Mononuclear cell (primary cell): ENCODE data around the gene SH3BP1. TPM values are rescaled to one million over a fixed set of nuclear protein-coding genes. Genes with fewer than 3 reads are reported as not detected.

Experiments
- H3K27me3 ChIP-seq: 2 replicates; pipeline ENCODE4 v1.6.0; 2011; ENCODE audit warnings: low read length, control low read depth; ENCODE audit not compliant: insufficient read depth
- H3K4me1 ChIP-seq: 2 replicates; pipeline ENCODE4 v1.5.1; 2011; ENCODE audit warnings: mild to moderate bottlenecking, low read length, control low read depth; ENCODE audit not compliant: insufficient read depth
- H3K4me3 ChIP-seq: 2 replicates; pipeline ENCODE4 v1.5.1; 2011; ENCODE audit warnings: mild to moderate bottlenecking, low read length, moderate library complexity
- H3K9me3 ChIP-seq: 2 replicates; pipeline ENCODE4 v1.5.1; 2011; ENCODE audit warnings: low read depth, mild to moderate bottlenecking, control low read depth, low read length
- total RNA-seq: library from RNA; depleted of rRNA; stranded (reverse); fragments of >200 nt; gene quantifications from one replicate; pipeline ENCODE4 v1.2.3, GENCODE V29; 2012

SH3BP1 gene
- total RNA-seq, 1 donor = 64.0 TPM

DNA sequence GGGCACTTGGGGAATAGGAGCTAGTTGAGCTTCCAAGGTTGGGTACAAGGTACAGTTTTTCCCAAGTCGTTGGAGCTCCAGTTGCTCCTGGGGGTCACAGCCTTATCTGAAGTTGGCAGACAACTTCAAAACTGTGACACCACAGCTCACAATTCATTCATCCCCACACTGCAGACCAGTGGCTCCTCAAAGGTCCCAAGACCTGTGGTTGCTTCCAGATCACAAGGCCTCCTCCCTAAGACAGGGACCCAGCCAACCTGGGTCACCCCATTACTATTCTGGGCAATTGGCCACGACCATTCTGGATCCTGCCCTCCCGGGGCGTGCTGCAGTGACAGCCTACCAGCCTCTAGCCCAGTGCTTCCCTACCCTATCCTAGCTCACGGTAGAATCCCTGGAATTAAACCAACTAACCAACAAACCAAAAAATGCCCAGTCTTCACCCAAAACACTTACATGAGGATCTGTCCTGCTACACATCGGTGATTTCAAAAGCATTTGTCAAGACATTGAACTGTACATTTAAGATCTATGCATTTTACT, 18.2 kb downstream of the SH3BP1 start:
- H3K4me3 ChIP-seq = peak overlapping the region; percentile 34
- H3K27me3 ChIP-seq = no peaks in the 10 kb centered on the region
- no peaks in the 10 kb centered on the region for H3K9me3 ChIP-seq
- H3K4me1 ChIP-seq = peaks cover 44% of the 10 kb centered on the region

GRCh38 chr22:37658133-37659065, 18.9 kb downstream of the SH3BP1 start, which contains the start of gene PDXP:
Gene PDXP, plus strand, starts transcription at chr22:37658723. Its CDS starts 60 bp downstream, at chr22:37658783.
- H3K27me3 ChIP-seq = no peaks in the 10 kb centered on the region
- H3K4me1 ChIP-seq = peaks cover 44% of the 10 kb centered on the region
- H3K4me3 ChIP-seq = peak within 1 kb of the TSS; percentile 47
- H3K9me3 ChIP-seq = no peaks in the 10 kb centered on the region

GRCh38 chr22:37659066-37659896, 19.8 kb downstream of the SH3BP1 start:
- H3K9me3 ChIP-seq = no peaks in the 10 kb centered on the region
- peaks cover 44% of the 10 kb centered on the region for H3K4me1 ChIP-seq
- H3K4me3 ChIP-seq = peak overlapping the region; percentile 47
- no peaks in the 10 kb centered on the region for H3K27me3 ChIP-seq

- Histone ChIP-seq H3K4me3 (no peak overlapping the region), H3K27me3 (no peaks in the 10 kb centered on the region), H3K4me1 (peaks cover 44% of the 10 kb centered on the region), H3K9me3 (no peaks in the 10 kb centered on the region)
Measured at GRCh38 chr22:37659897-37660708, 20.6 kb downstream of the SH3BP1 start.

DNA sequence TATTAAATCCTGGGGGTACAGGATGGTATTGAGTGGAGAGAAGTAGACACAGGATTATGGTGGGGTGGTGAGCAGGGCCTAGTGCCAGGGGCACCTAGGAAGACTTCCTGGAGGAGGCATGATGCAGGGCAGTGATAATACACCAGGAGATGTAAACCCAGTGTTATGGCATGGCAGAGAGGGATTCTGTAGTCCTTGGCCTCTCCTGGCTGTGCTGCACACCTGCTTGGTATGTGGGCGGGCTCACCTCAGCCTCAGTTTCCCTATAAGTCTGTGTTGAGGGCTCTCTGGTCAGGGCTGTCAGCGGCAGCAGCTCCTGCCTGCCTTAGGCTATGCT, 21.2 kb downstream of the SH3BP1 start:
- no peaks in the 10 kb centered on the region for H3K9me3 ChIP-seq
- H3K4me1 ChIP-seq = peaks cover 44% of the 10 kb centered on the region
- H3K27me3 ChIP-seq = no peaks in the 10 kb centered on the region
- H3K4me3 ChIP-seq = no peak overlapping the region

- Histone ChIP-seq H3K4me1 (peaks cover 44% of the 10 kb centered on the region), H3K9me3 (no peaks in the 10 kb centered on the region), H3K4me3 (no peak overlapping the region), H3K27me3 (no peaks in the 10 kb centered on the region)
Measured at GRCh38 chr22:37661160-37661924, 21.9 kb downstream of the SH3BP1 start.

- H3K4me1 ChIP-seq = peaks cover 44% of the 10 kb centered on the region
- no peaks in the 10 kb centered on the region for H3K9me3 ChIP-seq
- no peaks in the 10 kb centered on the region for H3K27me3 ChIP-seq
- no peak overlapping the region for H3K4me3 ChIP-seq
Measured at GRCh38 chr22:37662039-37662438, 22.6 kb downstream of the SH3BP1 start.

GRCh38 chr22:37663521-37664140, 24.2 kb downstream of the SH3BP1 start:
- Histone ChIP-seq H3K27me3 (no peaks in the 10 kb centered on the region), H3K4me1 (peaks cover 34% of the 10 kb centered on the region), H3K9me3 (no peaks in the 10 kb centered on the region), H3K4me3 (no peak overlapping the region)

DNA sequence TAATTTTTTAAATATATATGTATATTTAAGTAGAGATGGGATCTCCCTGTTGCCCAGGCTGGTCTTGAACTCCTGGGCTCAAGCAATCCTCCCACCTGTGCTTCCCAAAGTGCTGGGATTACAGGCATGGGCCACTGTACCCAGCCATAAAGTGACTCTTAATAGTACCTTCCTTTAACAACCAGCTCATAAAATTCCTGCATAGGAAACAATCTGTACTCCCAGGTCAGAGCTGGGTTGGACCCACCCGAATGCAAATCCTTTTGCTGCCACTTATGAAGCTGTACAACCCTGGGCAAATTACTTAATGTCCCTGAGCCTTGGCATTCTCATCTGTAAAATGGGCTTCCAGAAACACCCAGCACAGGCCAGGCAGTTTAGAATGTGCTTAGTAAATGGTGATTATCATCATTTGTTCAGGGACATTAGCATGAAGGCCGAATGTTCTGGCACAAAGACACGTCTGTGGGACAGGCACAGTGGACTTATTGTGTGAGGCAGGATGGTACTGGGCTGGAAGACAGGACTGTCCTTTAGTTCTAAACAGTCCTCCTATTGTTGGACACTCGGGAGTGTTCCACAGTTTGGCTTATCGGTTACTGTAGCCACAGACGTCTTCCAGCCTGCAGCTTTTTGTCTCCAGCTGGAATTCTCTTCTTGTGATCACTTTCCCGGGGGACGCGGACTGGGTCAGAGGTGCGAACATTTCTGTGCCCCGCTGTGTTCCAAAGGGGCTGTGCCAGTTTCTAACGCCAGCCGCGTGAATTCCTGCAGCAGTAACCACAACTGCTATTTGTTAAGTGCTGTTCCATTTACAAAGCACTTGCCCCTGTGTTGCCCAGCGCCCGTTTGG, 25.0 kb downstream of the SH3BP1 start:
- H3K4me1 ChIP-seq = peaks cover 30% of the 10 kb centered on the region
- H3K9me3 ChIP-seq = no peaks in the 10 kb centered on the region
- H3K4me3 ChIP-seq = no peak overlapping the region
- H3K27me3 ChIP-seq = no peaks in the 10 kb centered on the region

DNA sequence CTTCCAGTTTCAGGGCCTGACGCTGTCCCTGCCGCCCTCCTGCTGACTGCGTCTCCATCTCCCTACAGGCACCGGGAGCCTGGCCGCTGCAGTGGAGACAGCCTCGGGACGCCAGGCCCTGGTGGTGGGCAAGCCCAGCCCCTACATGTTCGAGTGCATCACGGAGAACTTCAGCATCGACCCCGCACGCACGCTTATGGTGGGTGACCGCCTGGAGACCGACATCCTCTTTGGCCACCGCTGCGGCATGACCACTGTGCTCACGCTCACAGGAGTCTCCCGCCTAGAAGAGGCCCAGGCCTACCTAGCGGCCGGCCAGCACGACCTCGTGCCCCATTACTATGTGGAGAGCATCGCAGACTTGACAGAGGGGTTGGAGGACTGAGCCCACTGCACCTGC, 26.0 kb downstream of the SH3BP1 start:
- Histone ChIP-seq H3K9me3 (no peaks in the 10 kb centered on the region), H3K27me3 (no peaks in the 10 kb centered on the region), H3K4me1 (peaks cover 20% of the 10 kb centered on the region), H3K4me3 (no peak overlapping the region)

DNA sequence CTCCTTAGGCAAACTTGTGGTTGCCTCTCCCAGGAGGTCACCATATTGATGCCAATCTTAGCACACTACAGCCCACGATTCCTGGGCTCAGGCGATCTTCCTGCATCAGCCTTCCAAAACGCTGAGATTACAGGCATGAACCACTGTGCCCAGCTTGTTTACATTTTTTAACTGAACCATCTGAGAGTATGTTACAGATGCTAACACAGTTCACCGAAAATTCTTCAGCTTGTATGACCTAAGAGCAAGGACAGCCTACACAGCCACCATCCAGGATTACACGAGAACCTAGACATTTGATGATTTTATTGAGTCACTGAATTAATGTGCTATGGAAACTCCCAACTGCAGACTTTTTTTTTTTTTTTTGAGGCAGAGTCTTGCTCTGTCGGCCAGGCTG, 30.1 kb downstream of the SH3BP1 start:
- H3K9me3 ChIP-seq = no peaks in the 10 kb centered on the region
- no peak overlapping the region for H3K4me3 ChIP-seq
- H3K27me3 ChIP-seq = no peaks in the 10 kb centered on the region
- peaks cover 29% of the 10 kb centered on the region for H3K4me1 ChIP-seq

- Histone ChIP-seq H3K27me3 (no peaks in the 10 kb centered on the region), H3K9me3 (no peaks in the 10 kb centered on the region), H3K4me3 (no peak overlapping the region), H3K4me1 (peaks cover 51% of the 10 kb centered on the region)
Measured at GRCh38 chr22:37672206-37672919, 32.9 kb downstream of the SH3BP1 start.
